Measurements from ENCODE around the gene IFNGR1. TPM values are rescaled to one million over a fixed set of nuclear protein-coding genes. Genes with fewer than 3 reads are reported as not detected.

Gene IFNGR1
- total RNA-seq, 1 donor from 2014 or later: 60.5 TPM

DNA sequence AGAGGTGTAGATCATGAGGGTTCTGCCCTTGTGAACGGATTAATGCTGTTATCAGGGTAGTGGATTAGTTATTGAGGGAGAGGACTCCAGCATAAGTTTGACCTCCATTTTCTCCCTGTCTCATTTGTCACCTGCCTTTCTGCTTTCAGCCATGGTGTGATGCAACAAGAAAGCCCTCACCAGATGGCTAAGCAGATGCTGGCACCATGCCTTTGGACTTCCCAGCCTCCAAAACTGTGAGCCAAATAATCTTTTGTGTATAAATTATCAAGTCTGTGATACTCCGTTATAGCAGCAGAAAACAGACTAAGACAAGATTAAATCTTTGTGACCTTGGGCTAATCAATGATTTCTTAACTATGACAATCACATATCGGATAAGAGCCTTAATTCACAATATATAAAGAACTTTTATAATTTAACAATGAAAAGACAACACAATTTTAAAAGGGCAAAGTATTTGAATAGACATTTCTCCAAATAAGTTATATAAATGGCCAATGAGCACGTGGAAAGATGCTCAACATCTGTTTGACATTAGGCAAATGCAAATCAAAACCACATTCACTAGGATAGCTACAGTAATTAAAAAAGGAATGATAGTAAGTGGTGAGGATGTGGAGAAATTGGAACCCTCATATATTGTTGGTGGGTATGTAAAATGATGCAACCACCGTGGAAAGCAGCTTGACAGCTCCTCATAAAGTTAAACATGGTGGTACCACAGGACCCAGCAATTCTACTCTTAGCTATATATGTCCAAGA lies 45.3 kb upstream of the IFNGR1 start:
- Mint-ChIP-seq H3K4me1 (peaks cover 44% of the 10 kb centered on the region), H3K36me3 (ENCODE audit: low read depth) (no peaks in the 10 kb centered on the region)
- TF ChIP-seq, protein P1, sequence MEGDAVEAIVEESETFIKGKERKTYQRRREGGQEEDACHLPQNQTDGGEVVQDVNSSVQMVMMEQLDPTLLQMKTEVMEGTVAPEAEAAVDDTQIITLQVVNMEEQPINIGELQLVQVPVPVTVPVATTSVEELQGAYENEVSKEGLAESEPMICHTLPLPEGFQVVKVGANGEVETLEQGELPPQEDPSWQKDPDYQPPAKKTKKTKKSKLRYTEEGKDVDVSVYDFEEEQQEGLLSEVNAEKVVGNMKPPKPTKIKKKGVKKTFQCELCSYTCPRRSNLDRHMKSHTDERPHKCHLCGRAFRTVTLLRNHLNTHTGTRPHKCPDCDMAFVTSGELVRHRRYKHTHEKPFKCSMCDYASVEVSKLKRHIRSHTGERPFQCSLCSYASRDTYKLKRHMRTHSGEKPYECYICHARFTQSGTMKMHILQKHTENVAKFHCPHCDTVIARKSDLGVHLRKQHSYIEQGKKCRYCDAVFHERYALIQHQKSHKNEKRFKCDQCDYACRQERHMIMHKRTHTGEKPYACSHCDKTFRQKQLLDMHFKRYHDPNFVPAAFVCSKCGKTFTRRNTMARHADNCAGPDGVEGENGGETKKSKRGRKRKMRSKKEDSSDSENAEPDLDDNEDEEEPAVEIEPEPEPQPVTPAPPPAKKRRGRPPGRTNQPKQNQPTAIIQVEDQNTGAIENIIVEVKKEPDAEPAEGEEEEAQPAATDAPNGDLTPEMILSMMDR (IDR thresholded peaks at IDR 0.05): no peak

DNA sequence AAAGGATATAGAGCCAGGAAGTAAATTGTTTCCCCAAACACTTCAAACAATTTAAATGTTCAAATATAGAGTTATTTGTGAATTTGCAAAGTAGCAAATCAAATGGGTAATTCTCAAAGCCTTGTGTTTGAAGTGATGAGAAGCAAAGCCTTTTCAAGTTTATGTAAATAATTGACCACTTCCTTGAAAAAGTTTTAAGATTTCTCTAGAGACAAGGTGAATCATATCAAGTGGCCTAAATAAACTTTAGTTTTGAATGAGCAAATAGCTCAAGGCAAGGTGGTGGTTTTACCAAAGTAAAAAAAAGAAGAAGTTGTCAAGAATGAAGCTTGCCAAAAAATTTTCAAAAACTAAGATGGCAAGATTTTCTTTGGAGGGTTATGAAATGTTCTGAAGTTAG lies 42.6 kb upstream of the IFNGR1 start:
- ChIA-PET POLR2A (interaction anchor here (0.6 to 1.1 kb wide), 11 partner anchors 28 to 166 kb away, joined by 3 to 8 read pairs (median 4); no protein-coding TSS in a partner anchor), CTCF (interaction anchor here (1.2 to 1.7 kb wide), 3 partner anchors 53 to 168 kb away, joined by 3 to 9 read pairs (median 6); no protein-coding TSS in a partner anchor)
- peak overlapping the region; percentile 32 for H3K4me3 Mint-ChIP-seq
- H3K27me3 Mint-ChIP-seq: no peaks in the 10 kb centered on the region
- peaks cover 2% of the 10 kb centered on the region for H3K9me3 Mint-ChIP-seq
- peak overlapping the region; percentile 74 for H3K27ac Mint-ChIP-seq
- ATAC-seq (ENCODE audit: low read depth): peak; percentile 91
- no peak for DNase-seq
- H3K4me1 Mint-ChIP-seq: peaks cover 40% of the 10 kb centered on the region
- TF ChIP-seq, protein P1 (IDR thresholded peaks at IDR 0.05): no peak
- no peaks in the 10 kb centered on the region for H3K36me3 Mint-ChIP-seq (ENCODE audit: low read depth)
- intact Hi-C loops (cut with micrococcal nuclease): loop anchor here (1.0 to 5.0 kb wide), 7 partner anchors 10 to 167 kb away; partner anchors contain the start of gene IL22RA2

More for the DNA sequence above, 45.3 kb upstream of the IFNGR1 start:
- no peak for ATAC-seq (ENCODE audit: low read depth)
- intact Hi-C loops (cut with micrococcal nuclease): loop anchor here (5.0 kb wide), 1 partner anchor 92 kb away; the partner anchor contains the start of gene IL22RA2
- peaks cover 2% of the 10 kb centered on the region for H3K9me3 Mint-ChIP-seq
- H3K27ac Mint-ChIP-seq: no peak overlapping the region
- ChIA-PET POLR2A (interaction anchor here (0.6 kb wide), 1 partner anchor 49 kb away, joined by 3 read pairs; no protein-coding TSS in a partner anchor), CTCF (interaction anchor here (1.1 kb wide), 1 partner anchor 50 kb away, joined by 5 read pairs; no protein-coding TSS in a partner anchor)
- DNase-seq: no peak
- H3K27me3 Mint-ChIP-seq: no peaks in the 10 kb centered on the region
- no peak overlapping the region for H3K4me3 Mint-ChIP-seq

DNA sequence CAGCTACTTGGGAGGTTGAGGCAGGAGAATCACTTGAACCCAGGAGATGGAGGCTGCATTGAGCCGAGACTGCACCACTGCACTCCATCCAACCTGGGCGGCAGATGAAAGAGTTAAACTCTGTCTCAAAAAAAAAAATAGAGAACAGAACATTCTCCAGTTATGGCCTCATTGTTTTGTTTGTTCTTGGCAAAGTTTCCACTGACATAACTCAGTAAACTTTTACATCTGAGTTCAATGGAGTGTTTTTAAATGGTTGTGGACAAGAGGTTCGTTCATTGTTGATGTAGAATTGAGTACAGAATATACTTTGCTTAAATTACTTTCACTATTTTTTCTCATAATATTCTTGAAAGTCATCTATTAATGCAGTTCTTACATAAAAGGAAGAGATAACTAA lies 42.2 kb upstream of the IFNGR1 start:
- no peaks in the 10 kb centered on the region for H3K27me3 Mint-ChIP-seq
- H3K36me3 Mint-ChIP-seq (ENCODE audit: low read depth): no peaks in the 10 kb centered on the region
- TF ChIP-seq, protein P1 (IDR thresholded peaks at IDR 0.05): no peak
- CTCF ChIA-PET: interaction anchor here (0.6 to 1.7 kb wide), 4 partner anchors 53 to 167 kb away, joined by 3 to 9 read pairs (median 5); no protein-coding TSS in a partner anchor
- peaks cover 40% of the 10 kb centered on the region for H3K4me1 Mint-ChIP-seq
- peak; percentile 26 for ATAC-seq (ENCODE audit: low read depth)
- DNase-seq: no peak
- H3K9me3 Mint-ChIP-seq: peaks cover 2% of the 10 kb centered on the region
- H3K27ac Mint-ChIP-seq: peak overlapping the region; percentile 74
- POLR2A ChIA-PET: interaction anchor here (0.6 to 1.1 kb wide), 10 partner anchors 27 to 166 kb away, joined by 3 to 8 read pairs (median 4); no protein-coding TSS in a partner anchor
- intact Hi-C loops (cut with micrococcal nuclease): loop anchor here (1.0 to 5.0 kb wide), 6 partner anchors 27 to 167 kb away; partner anchors contain the start of gene IL22RA2
- peak overlapping the region; percentile 32 for H3K4me3 Mint-ChIP-seq

DNA sequence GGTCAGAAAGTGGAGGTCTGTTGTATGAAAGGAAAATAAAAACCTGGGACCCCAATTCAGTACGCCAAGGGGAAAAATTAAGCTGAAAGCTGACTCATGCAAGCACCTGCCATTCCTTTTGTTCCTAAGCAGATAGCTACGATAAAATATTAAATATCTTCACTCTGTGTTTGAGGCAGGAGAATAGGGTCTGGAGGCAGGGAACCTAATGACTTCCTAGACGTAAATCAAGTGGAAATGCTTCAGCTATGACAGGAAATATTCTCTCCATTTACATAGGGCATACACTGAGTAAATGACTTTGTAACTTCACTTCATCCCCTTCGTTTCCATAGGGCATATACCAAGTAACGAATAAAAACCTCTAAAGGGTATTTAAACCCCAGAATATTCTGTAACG lies 41.0 kb upstream of the IFNGR1 start:
- DNase-seq (no peak), ATAC-seq (ENCODE audit: low read depth) (no peak)
- Mint-ChIP-seq H3K4me3 (no peak overlapping the region), H3K9me3 (peaks cover 4% of the 10 kb centered on the region), H3K4me1 (peaks cover 38% of the 10 kb centered on the region), H3K27ac (no peak overlapping the region), H3K27me3 (no peaks in the 10 kb centered on the region), H3K36me3 (ENCODE audit: low read depth) (no peaks in the 10 kb centered on the region)
- TF ChIP-seq, protein P1 (IDR thresholded peaks at IDR 0.05): no peak
- CTCF ChIA-PET: no interaction called here
- POLR2A ChIA-PET: interaction anchor here (0.9 kb wide), 1 partner anchor 54 kb away, joined by 4 read pairs; no protein-coding TSS in a partner anchor
- intact Hi-C loops (cut with micrococcal nuclease): loop anchor here (2.0 to 5.0 kb wide), 2 partner anchors 88 to 165 kb away; partner anchors contain the start of gene IL22RA2

DNA sequence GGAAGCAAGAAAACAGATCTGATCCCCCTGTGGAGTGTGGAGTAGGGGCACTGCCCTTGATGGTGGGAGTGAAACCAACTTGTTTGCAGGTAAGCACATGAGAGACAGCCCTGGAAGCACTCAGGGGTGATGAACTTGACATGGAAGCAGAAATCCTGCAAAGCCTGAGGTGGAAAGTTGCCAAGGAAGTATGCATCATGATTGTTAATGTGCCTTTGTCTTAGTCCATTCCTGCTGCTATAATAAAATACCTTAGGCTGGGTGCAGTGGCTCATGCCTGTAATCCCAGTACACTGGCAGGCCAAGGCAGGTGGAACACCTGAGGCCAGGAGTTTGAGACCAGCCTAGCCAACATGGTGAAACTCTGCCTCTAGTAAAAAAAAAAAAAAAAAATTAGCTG lies 40.2 kb upstream of the IFNGR1 start:
- CTCF ChIA-PET: no interaction called here
- intact Hi-C loops (cut with micrococcal nuclease): no loop called here
- TF ChIP-seq, protein P1 (IDR thresholded peaks at IDR 0.05): no peak
- DNase-seq (no peak), ATAC-seq (ENCODE audit: low read depth) (no peak)
- H3K4me1 Mint-ChIP-seq: peaks cover 38% of the 10 kb centered on the region
- H3K9me3 Mint-ChIP-seq: peaks cover 7% of the 10 kb centered on the region
- peaks cover 2% of the 10 kb centered on the region for H3K36me3 Mint-ChIP-seq (ENCODE audit: low read depth)
- H3K27me3 Mint-ChIP-seq: no peaks in the 10 kb centered on the region
- H3K27ac Mint-ChIP-seq: no peak overlapping the region
- no peak overlapping the region for H3K4me3 Mint-ChIP-seq
- POLR2A ChIA-PET: interaction anchor here (0.6 kb wide), 1 partner anchor 8 kb away, joined by 3 read pairs; no protein-coding TSS in a partner anchor

Data from activated B cell treated with CpG ODN at 0.5 μM for 24 hours (primary cell).